Neural progenitor cell (in vitro differentiated cells): ENCODE results near the gene IRF1.

ENCODE experiments used
- EZH2phosphoT487 ChIP-seq: fragments of 200-600 bp; sonication (generic); IDR thresholded peaks from 2 replicates; pipeline ENCODE4 v1.6.1; 2017; ENCODE audit warnings: antibody characterized with exemption
- TF ChIP-seq, protein P1 (sequence below): fragments of 200-600 bp; sonication (generic); IDR thresholded peaks from 2 replicates; pipeline ENCODE4 v1.5.1; 2017; ENCODE audit warnings: antibody characterized with exemption, mild to moderate bottlenecking

DNA sequence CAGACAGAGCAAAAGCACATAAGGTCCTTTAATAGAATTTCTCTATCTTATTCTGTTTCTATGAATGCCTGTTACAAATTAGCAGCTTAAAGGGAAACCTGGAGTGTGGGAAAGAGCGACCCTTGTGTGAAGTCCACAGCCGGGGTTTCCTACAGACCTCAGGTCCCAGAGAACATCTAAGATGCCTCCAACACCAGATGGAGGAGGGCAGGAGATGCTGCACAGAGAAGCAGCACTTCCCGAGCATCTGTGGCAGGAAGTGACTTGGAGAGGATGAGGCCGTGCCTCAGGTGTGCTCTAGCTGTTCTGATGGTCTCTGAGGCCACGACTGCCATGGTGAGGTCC, 26.8 kb downstream of the IRF1 start:
- TF ChIP-seq, protein P1, sequence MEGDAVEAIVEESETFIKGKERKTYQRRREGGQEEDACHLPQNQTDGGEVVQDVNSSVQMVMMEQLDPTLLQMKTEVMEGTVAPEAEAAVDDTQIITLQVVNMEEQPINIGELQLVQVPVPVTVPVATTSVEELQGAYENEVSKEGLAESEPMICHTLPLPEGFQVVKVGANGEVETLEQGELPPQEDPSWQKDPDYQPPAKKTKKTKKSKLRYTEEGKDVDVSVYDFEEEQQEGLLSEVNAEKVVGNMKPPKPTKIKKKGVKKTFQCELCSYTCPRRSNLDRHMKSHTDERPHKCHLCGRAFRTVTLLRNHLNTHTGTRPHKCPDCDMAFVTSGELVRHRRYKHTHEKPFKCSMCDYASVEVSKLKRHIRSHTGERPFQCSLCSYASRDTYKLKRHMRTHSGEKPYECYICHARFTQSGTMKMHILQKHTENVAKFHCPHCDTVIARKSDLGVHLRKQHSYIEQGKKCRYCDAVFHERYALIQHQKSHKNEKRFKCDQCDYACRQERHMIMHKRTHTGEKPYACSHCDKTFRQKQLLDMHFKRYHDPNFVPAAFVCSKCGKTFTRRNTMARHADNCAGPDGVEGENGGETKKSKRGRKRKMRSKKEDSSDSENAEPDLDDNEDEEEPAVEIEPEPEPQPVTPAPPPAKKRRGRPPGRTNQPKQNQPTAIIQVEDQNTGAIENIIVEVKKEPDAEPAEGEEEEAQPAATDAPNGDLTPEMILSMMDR: no peak
- no peak for TF ChIP-seq EZH2phosphoT487
